Colonic mucosa (tissue), 4 donors: ENCODE data around the gene FAM83D. TPM values are rescaled to one million over a fixed set of nuclear protein-coding genes. Genes with fewer than 3 reads are reported as not detected.

Experiments
- DNase-seq: peaks from one replicate; pipeline ENCODE4 v3.0.0-alpha.2; 2020
- H3K27ac ChIP-seq: fragments of 200-600 bp; one replicate; pipeline ENCODE4 v1.8.0; 2021
- H3K27me3 ChIP-seq: fragments of 200-600 bp; one replicate; pipeline ENCODE4 v1.8.0; 2021
- H3K36me3 ChIP-seq: fragments of 200-600 bp; one replicate; pipeline ENCODE4 v1.8.0; 2021
- H3K4me1 ChIP-seq: fragments of 200-600 bp; one replicate; pipeline ENCODE4 v1.8.0; 2021; ENCODE audit warnings: mild to moderate bottlenecking
- H3K4me3 ChIP-seq: fragments of 200-600 bp; one replicate; pipeline ENCODE4 v1.8.0; 2021
- H3K9ac ChIP-seq, 2 donors: one replicate each; pipeline ENCODE4 v1.7.0; 2013; ENCODE audit warnings: control low read depth in 2 of 2, low read depth in 2 of 2, low read length in 2 of 2
- H3K9me3 ChIP-seq: fragments of 200-600 bp; one replicate; pipeline ENCODE4 v1.8.0; 2021
- intact Hi-C: fragments of 100-400 bp; cut with DNase I; formaldehyde crosslinking; loops from one replicate; pipeline ENCODE4 v1.14.1; 2022
- total RNA-seq, 2 donors: library from RNA; stranded (reverse); fragmentation: NEBNext Ultra II Directional in 1 of 2; extraction: Animal tissue kit (Norgen Biotek cat#: 25700) in 1 of 2; gene quantifications; one replicate each; pipeline ENCODE4 v1.2.1, GENCODE V29; 2021
- TF ChIP-seq, protein P1 (sequence below): fragments of 200-600 bp; IDR thresholded peaks from one replicate; pipeline ENCODE4 v1.8.0; 2022; ENCODE audit warnings: antibody characterized with exemption, mild to moderate bottlenecking
- donor health status: healthy.
- donor health status: DM: no; HTN: no; CAD: no.
- donor health status: DM: no; HTN: no; CAD: no.

FAM83D gene
- total RNA-seq, 2 donors from 2014 or later: 25.5 to 32.6 TPM

DNA sequence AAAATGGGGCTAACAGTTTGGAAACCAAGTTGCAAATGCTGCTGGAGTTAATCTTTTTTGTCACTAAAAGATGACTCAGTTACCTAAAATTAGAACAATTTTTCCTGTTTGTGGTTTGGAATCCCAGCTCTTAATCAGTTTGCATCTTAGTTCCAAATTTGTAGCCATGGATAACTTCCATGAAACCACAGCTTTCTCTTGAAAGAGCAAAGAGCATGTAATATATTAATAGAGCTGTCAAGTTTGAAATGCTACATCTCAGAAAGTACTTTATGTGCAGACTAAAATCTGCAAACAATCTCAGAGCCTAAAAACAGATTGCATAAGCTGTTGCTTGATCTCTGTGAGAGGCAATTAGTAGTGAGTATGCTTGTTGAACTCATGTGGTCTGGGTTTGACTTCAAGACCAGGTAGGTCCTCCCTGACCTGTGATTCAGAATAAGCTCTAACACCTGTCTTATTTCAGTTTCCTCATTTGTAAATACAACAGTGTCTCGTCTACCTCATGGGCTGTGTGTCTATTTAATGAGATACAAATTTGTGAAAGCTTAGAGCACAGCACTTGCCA lies 59.5 kb downstream of the FAM83D start:
- Histone ChIP-seq H3K27me3 (no peaks in the 10 kb centered on the region), H3K4me1 (no peaks in the 10 kb centered on the region), H3K4me3 (no peak overlapping the region), H3K36me3 (no peaks in the 10 kb centered on the region), H3K9ac (no peak overlapping the region), H3K27ac (no peak overlapping the region), H3K9me3 (no peaks in the 10 kb centered on the region)
- no peak for DNase-seq
- intact Hi-C loops: no loop called here
- TF ChIP-seq, protein P1, sequence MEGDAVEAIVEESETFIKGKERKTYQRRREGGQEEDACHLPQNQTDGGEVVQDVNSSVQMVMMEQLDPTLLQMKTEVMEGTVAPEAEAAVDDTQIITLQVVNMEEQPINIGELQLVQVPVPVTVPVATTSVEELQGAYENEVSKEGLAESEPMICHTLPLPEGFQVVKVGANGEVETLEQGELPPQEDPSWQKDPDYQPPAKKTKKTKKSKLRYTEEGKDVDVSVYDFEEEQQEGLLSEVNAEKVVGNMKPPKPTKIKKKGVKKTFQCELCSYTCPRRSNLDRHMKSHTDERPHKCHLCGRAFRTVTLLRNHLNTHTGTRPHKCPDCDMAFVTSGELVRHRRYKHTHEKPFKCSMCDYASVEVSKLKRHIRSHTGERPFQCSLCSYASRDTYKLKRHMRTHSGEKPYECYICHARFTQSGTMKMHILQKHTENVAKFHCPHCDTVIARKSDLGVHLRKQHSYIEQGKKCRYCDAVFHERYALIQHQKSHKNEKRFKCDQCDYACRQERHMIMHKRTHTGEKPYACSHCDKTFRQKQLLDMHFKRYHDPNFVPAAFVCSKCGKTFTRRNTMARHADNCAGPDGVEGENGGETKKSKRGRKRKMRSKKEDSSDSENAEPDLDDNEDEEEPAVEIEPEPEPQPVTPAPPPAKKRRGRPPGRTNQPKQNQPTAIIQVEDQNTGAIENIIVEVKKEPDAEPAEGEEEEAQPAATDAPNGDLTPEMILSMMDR: no peak

DNA sequence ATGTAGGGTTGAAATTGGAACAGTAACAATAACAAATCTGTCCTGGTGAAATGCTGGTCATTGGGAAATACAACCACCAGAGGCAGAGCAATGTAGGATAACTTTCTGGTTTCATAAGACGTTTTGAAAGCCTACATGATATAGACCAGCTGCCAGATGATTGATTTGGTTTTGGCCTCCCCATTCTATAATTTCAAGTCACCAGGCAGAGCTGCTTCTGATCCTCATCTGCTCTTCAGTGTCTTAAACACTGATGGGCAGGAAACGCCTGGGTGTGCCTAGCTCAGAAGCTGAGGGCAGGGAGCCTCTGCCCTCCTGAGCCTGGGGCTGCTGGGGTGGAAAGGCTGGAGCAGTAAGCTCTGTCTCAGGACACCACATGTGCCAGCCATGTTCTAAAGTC lies 60.4 kb downstream of the FAM83D start:
- no peaks in the 10 kb centered on the region for H3K36me3 ChIP-seq
- no peak overlapping the region for H3K27ac ChIP-seq
- intact Hi-C loops: no loop called here
- no peaks in the 10 kb centered on the region for H3K9me3 ChIP-seq
- TF ChIP-seq, protein P1: no peak
- DNase-seq: no peak
- H3K9ac ChIP-seq: peak overlapping the region in 1 of 2 donors; percentile 1
- no peaks in the 10 kb centered on the region for H3K4me1 ChIP-seq
- H3K27me3 ChIP-seq: no peaks in the 10 kb centered on the region
- no peak overlapping the region for H3K4me3 ChIP-seq

GRCh38 chr20:38987777-38988176 lies 61.6 kb downstream of the FAM83D start:
- no peaks in the 10 kb centered on the region for H3K36me3 ChIP-seq
- TF ChIP-seq, protein P1: no peak
- H3K27ac ChIP-seq: no peak overlapping the region
- no peaks in the 10 kb centered on the region for H3K9me3 ChIP-seq
- H3K27me3 ChIP-seq: no peaks in the 10 kb centered on the region
- H3K9ac ChIP-seq: no peak overlapping the region
- no peaks in the 10 kb centered on the region for H3K4me1 ChIP-seq
- no peak overlapping the region for H3K4me3 ChIP-seq
- no peak for DNase-seq
- intact Hi-C loops: no loop called here

DNA sequence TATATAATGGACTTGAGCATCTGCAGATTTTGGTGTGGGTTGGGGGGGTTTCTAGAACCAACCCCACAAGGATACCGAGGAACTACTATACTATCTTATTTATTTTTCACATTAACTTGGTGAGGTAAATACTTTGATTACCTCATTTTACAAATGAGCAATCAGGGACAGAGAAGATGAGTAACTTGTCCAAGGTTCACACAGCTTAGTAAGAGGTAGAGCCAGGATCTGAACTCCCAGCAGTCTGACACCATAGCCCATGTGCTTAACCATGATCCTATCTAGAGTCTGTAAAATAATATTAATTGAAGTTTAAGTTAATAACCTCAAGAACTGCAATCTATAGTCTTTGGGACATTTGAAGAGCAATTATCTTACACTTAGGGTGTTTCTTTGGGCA lies 64.5 kb downstream of the FAM83D start:
- H3K27me3 ChIP-seq: no peaks in the 10 kb centered on the region
- TF ChIP-seq, protein P1: no peak
- no peaks in the 10 kb centered on the region for H3K36me3 ChIP-seq
- no peak overlapping the region for H3K27ac ChIP-seq
- H3K4me1 ChIP-seq: no peaks in the 10 kb centered on the region
- no peaks in the 10 kb centered on the region for H3K9me3 ChIP-seq
- no peak overlapping the region for H3K4me3 ChIP-seq
- no peak for DNase-seq
- intact Hi-C loops: no loop called here
- H3K9ac ChIP-seq: no peak overlapping the region

- Histone ChIP-seq H3K27ac (no peak overlapping the region), H3K36me3 (no peaks in the 10 kb centered on the region), H3K27me3 (no peaks in the 10 kb centered on the region), H3K9ac (no peak overlapping the region), H3K9me3 (no peaks in the 10 kb centered on the region), H3K4me1 (no peaks in the 10 kb centered on the region), H3K4me3 (no peak overlapping the region)
- intact Hi-C loops: no loop called here
- TF ChIP-seq, protein P1: no peak
- no peak for DNase-seq
Measured at GRCh38 chr20:38991814-38992704, 65.8 kb downstream of the FAM83D start.
